ENCODE measurements around the gene VDAC2. TPM values are rescaled to one million over a fixed set of nuclear protein-coding genes. Genes with fewer than 3 reads are reported as not detected.

Gene VDAC2
- total RNA-seq, 1 experiment from 2014 or later = 340 TPM

GRCh38 chr10:75166623-75166972 lies 44.0 kb upstream of the VDAC2 start:
- TF ChIP-seq TCF7L2 (IDR thresholded peaks at IDR 0.05; ENCODE audit: low read depth, low read length) (no peak), POLR2AphosphoS5 (IDR thresholded peaks at IDR 0.05; ENCODE audit: low read depth, low read length) (no peak), CTCF (IDR thresholded peaks at IDR 0.05) (no peak), SIN3A (IDR thresholded peaks at IDR 0.05; ENCODE audit: borderline replicate concordance, insufficient read depth, low read depth, low read length) (no peak), REST (IDR thresholded peaks at IDR 0.05; ENCODE audit: insufficient read depth in 1 of 2, low read depth in 2 of 2, low read length in 1 of 2) (no peak)
- no TSS peak for BruUV-seq (replicated peaks)
- H3K27ac ChIP-seq (ENCODE audit: low read length) = no peak overlapping the region
- ATAC-seq (no peak), DNase-seq (ENCODE audit: low read depth, low spot score) (no peak)
- H3K9me3 ChIP-seq (ENCODE audit: control insufficient read depth, insufficient read depth, low read depth, low read length) = no peaks in the 10 kb centered on the region
- H3K4me1 ChIP-seq (ENCODE audit: control insufficient read depth, insufficient read depth, low read length) = no peaks in the 10 kb centered on the region
- intact Hi-C loops (cut with micrococcal nuclease; ENCODE audit: unreplicated experiment) (no loop called here), in situ Hi-C loops (cut with HindIII; ENCODE audit: low pct_unique_long_range_greater_than_20kb, low sequenced_read_pairs) (no loop called here)
- CTCF ChIA-PET = no interaction called here
- POLR2A ChIA-PET = no interaction called here
- no peaks in the 10 kb centered on the region for H3K27me3 ChIP-seq (ENCODE audit: control insufficient read depth, insufficient read depth, low read length)
- no peaks in the 10 kb centered on the region for H3K36me3 ChIP-seq (ENCODE audit: control insufficient read depth, insufficient read depth, low read length)
- H3K4me3 ChIP-seq (ENCODE audit: low read depth in 2 of 2, low read length in 2 of 2) = no peak overlapping the region

- intact Hi-C loops (cut with micrococcal nuclease; ENCODE audit: unreplicated experiment) = no loop called here
- H3K4me1 ChIP-seq (ENCODE audit: control insufficient read depth, insufficient read depth, low read length) = no peaks in the 10 kb centered on the region
- H3K4me3 ChIP-seq (ENCODE audit: low read depth in 2 of 2, low read length in 2 of 2) = no peak overlapping the region
- ChIA-PET POLR2A (interaction anchor here (0.5 kb wide), 1 partner anchor 1000 kb away, joined by 3 read pairs; no protein-coding TSS in a partner anchor), CTCF (no interaction called here)
- no peaks in the 10 kb centered on the region for H3K36me3 ChIP-seq (ENCODE audit: control insufficient read depth, insufficient read depth, low read length)
- TF ChIP-seq CTCF (IDR thresholded peaks at IDR 0.05) (no peak), SIN3A (IDR thresholded peaks at IDR 0.05; ENCODE audit: borderline replicate concordance, insufficient read depth, low read depth, low read length) (no peak), TCF7L2 (IDR thresholded peaks at IDR 0.05; ENCODE audit: low read depth, low read length) (no peak), REST (IDR thresholded peaks at IDR 0.05; ENCODE audit: insufficient read depth in 1 of 2, low read depth in 2 of 2, low read length in 1 of 2) (no peak), POLR2AphosphoS5 (IDR thresholded peaks at IDR 0.05; ENCODE audit: low read depth, low read length) (no peak)
- DNase-seq (ENCODE audit: low read depth, low spot score) (no peak), ATAC-seq (no peak)
- no peaks in the 10 kb centered on the region for H3K27me3 ChIP-seq (ENCODE audit: control insufficient read depth, insufficient read depth, low read length)
- H3K9me3 ChIP-seq (ENCODE audit: control insufficient read depth, insufficient read depth, low read depth, low read length) = no peaks in the 10 kb centered on the region
- no peak overlapping the region for H3K27ac ChIP-seq (ENCODE audit: low read length)
- no TSS peak for BruUV-seq (replicated peaks)
- in situ Hi-C loops (cut with HindIII; ENCODE audit: low pct_unique_long_range_greater_than_20kb, low sequenced_read_pairs) = no loop called here
Measured at GRCh38 chr10:75168275-75168674, 42.3 kb upstream of the VDAC2 start.
